GM19099 (cell line): ENCODE results near the gene DHX35.
A peak's percentile ranks its signal among the peaks of the same experiment; 100 is the strongest.

ENCODE experiments used
- POLR2A ChIP-seq: IDR thresholded peaks from 3 replicates; pipeline ENCODE4 v1.6.1; 2011; ENCODE audit warnings: low read depth; ENCODE audit not compliant: insufficient read length; ENCODE audit errors: extremely low read depth

The DHX35 gene

GRCh38 chr20:39049148-39049547 is 87.0 kb downstream of the DHX35 start:
- no peak for TF ChIP-seq POLR2A

- peak; percentile 68 for TF ChIP-seq POLR2A
Measured at GRCh38 chr20:39049684-39050554, 87.8 kb downstream of the DHX35 start.

- TF ChIP-seq POLR2A, result no peak
Measured at GRCh38 chr20:39050555-39050902, 88.4 kb downstream of the DHX35 start.

GRCh38 chr20:39052676-39053075 is 90.5 kb downstream of the DHX35 start:
- TF ChIP-seq POLR2A, result no peak

- no peak for TF ChIP-seq POLR2A
Measured at GRCh38 chr20:39057143-39057542, 95.0 kb downstream of the DHX35 start.

GRCh38 chr20:39057911-39058310 is 95.8 kb downstream of the DHX35 start:
- no peak for TF ChIP-seq POLR2A

GRCh38 chr20:39059036-39059435 is 96.9 kb downstream of the DHX35 start:
- no peak for TF ChIP-seq POLR2A

GRCh38 chr20:39066471-39067242 is 104.5 kb downstream of the DHX35 start:
- TF ChIP-seq POLR2A, result no peak

- TF ChIP-seq POLR2A, result no peak
Measured at GRCh38 chr20:39067526-39068216, 105.5 kb downstream of the DHX35 start.

- no peak for TF ChIP-seq POLR2A
Measured at GRCh38 chr20:39069976-39070375, 107.8 kb downstream of the DHX35 start.

GRCh38 chr20:39070484-39071231 is 108.5 kb downstream of the DHX35 start:
- TF ChIP-seq POLR2A, result no peak

- no peak for TF ChIP-seq POLR2A
Measured at GRCh38 chr20:39072132-39072531, 110.0 kb downstream of the DHX35 start.

- TF ChIP-seq POLR2A, result no peak
Measured at GRCh38 chr20:39072653-39073052, 110.5 kb downstream of the DHX35 start.

GRCh38 chr20:39075731-39076130 is 113.6 kb downstream of the DHX35 start:
- TF ChIP-seq POLR2A, result no peak

GRCh38 chr20:39076958-39077357 is 114.8 kb downstream of the DHX35 start:
- TF ChIP-seq POLR2A, result no peak
